ENCODE data around the gene COL27A1.
"Not testable (repeated sequence)": the region's sequence is repeated elsewhere in the genome, so short reads cannot be mapped to it uniquely, and the experiment has no call there.

DNA sequence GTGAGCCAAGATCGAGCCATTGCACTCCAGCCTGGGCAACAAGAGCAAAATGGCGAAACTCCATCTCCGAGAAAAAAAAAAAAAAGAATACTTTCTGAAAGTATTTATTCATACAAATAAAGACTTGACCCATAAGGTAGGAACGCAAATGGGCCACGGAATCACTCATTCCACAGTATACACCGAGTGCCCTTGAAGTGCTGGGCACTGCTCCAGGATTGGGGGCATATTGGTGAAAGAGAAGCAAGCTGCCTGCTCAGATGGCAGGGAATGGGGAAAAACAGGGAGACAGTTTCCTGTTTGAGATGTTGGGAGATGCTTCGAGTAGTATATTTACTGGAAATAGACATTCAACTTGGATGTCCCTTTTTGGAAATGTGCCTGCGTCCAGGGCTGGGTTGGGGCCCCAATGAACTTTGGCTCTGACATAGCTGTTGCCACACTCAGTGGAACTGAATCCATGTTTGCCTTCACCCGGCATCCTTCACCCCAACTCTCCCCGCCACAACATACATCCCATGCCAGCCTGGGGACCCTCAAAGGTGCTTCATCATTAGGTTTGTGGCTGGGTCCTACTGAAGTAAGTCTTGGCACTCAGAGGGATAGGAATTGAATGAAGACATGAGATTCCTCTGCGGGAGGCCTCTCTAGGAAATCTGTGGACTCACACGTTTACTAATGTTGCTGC is 173.7 kb downstream of the COL27A1 start:
- TF ChIP-seq EP300 (IDR thresholded peaks at IDR 0.05; ENCODE audit: low read depth); POLR2A (IDR thresholded peaks at IDR 0.05); CTCF (IDR thresholded peaks at IDR 0.05); POLR2AphosphoS5 (IDR thresholded peaks at IDR 0.05): not testable (repeated sequence)

Measured in transverse colon (tissue), 4 donors.